ENCODE data around the gene SLC39A12.

Gene SLC39A12

GRCh38 chr10:17907641-17908040 is 44.1 kb upstream of the SLC39A12 start:
- TF ChIP-seq TEAD4 (IDR thresholded peaks at IDR 0.05) (no peak), NFIC (IDR thresholded peaks at IDR 0.05) (no peak), EGR1 (IDR thresholded peaks at IDR 0.05) (no peak)

DNA sequence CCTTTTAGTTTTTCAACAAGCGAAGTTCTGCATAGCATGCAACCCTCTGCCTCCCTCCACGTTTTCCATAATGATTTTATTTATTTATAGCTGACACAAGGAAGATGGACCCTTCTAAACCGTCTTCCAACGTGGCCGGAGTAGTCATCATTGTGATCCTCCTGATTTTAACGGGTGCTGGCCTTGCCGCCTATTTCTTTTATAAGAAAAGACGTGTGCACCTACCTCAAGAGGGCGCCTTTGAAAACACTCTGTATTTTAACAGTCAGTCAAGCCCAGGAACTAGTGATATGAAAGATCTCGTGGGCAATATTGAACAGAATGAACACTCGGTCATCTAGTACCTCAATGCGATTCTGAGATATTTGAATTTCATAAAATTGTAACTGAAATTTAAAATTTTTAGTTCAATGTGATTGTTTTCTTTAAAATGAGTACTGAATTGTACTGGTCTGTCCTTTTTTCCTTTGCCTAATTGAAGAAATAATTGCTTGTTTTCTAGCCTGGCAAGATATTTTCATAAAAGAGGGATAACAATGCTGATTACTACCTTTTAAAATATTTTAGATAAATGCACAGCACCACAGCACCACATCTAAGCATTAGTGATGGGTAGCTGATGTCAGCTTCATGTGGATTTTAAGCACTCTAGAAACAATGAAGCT is 41.5 kb upstream of the SLC39A12 start:
- TF ChIP-seq RAD21 (IDR thresholded peaks at IDR 0.05; ENCODE audit: low read depth): peak; percentile 36
- no peak for TF ChIP-seq TAF1 (IDR thresholded peaks at IDR 0.05; ENCODE audit: low read depth)

- TF ChIP-seq, protein P1, sequence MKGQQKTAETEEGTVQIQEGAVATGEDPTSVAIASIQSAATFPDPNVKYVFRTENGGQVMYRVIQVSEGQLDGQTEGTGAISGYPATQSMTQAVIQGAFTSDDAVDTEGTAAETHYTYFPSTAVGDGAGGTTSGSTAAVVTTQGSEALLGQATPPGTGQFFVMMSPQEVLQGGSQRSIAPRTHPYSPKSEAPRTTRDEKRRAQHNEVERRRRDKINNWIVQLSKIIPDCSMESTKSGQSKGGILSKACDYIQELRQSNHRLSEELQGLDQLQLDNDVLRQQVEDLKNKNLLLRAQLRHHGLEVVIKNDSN (IDR thresholded peaks at IDR 0.05): no peak
- TF ChIP-seq ZBTB7A (IDR thresholded peaks at IDR 0.05; ENCODE audit: low read depth) (no peak), CEBPB (IDR thresholded peaks at IDR 0.05) (no peak), EP300 (IDR thresholded peaks at IDR 0.05; ENCODE audit: borderline replicate concordance) (no peak), REST (IDR thresholded peaks at IDR 0.05; ENCODE audit: low read depth) (no peak), TEAD4 (IDR thresholded peaks at IDR 0.05) (no peak), TCF12 (IDR thresholded peaks at IDR 0.05; ENCODE audit: low read depth) (no peak), FOXM1 (IDR thresholded peaks at IDR 0.05; ENCODE audit: borderline replicate concordance, low read depth) (no peak), YY1 (IDR thresholded peaks at IDR 0.05; ENCODE audit: low read depth) (no peak), TAF1 (IDR thresholded peaks at IDR 0.05; ENCODE audit: low read depth) (no peak), RAD21 (IDR thresholded peaks at IDR 0.05; ENCODE audit: low read depth) (no peak), EGR1 (IDR thresholded peaks at IDR 0.05) (no peak), NFIC (IDR thresholded peaks at IDR 0.05) (no peak)
- TF ChIP-seq, protein P2, sequence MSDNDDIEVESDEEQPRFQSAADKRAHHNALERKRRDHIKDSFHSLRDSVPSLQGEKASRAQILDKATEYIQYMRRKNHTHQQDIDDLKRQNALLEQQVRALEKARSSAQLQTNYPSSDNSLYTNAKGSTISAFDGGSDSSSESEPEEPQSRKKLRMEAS (IDR thresholded peaks at IDR 0.05): no peak
Observed at GRCh38 chr10:17912754-17913153, 39.0 kb upstream of the SLC39A12 start.

GRCh38 chr10:17913604-17914003 is 38.1 kb upstream of the SLC39A12 start:
- TF ChIP-seq, protein P1 (IDR thresholded peaks at IDR 0.05): no peak
- TF ChIP-seq TCF12 (IDR thresholded peaks at IDR 0.05; ENCODE audit: low read depth) (no peak), TAF1 (IDR thresholded peaks at IDR 0.05; ENCODE audit: low read depth) (no peak), EP300 (IDR thresholded peaks at IDR 0.05; ENCODE audit: borderline replicate concordance) (no peak), RAD21 (IDR thresholded peaks at IDR 0.05; ENCODE audit: low read depth) (no peak), CREB1 (IDR thresholded peaks at IDR 0.05; ENCODE audit: low read depth) (no peak), YY1 (IDR thresholded peaks at IDR 0.05; ENCODE audit: low read depth) (no peak), EGR1 (IDR thresholded peaks at IDR 0.05) (no peak), CEBPB (IDR thresholded peaks at IDR 0.05) (no peak), TEAD4 (IDR thresholded peaks at IDR 0.05) (no peak), ZBTB7A (IDR thresholded peaks at IDR 0.05; ENCODE audit: low read depth) (no peak), REST (IDR thresholded peaks at IDR 0.05; ENCODE audit: low read depth) (no peak), FOXM1 (IDR thresholded peaks at IDR 0.05; ENCODE audit: borderline replicate concordance, low read depth) (no peak), NFIC (IDR thresholded peaks at IDR 0.05) (no peak)
- TF ChIP-seq, protein P2 (IDR thresholded peaks at IDR 0.05): no peak

- TF ChIP-seq TEAD4 (IDR thresholded peaks at IDR 0.05) (no peak), ZBTB7A (IDR thresholded peaks at IDR 0.05; ENCODE audit: low read depth) (no peak), CEBPB (IDR thresholded peaks at IDR 0.05) (no peak), RAD21 (IDR thresholded peaks at IDR 0.05; ENCODE audit: low read depth) (no peak), TCF12 (IDR thresholded peaks at IDR 0.05; ENCODE audit: low read depth) (no peak), FOXM1 (IDR thresholded peaks at IDR 0.05; ENCODE audit: borderline replicate concordance, low read depth) (no peak), EP300 (IDR thresholded peaks at IDR 0.05; ENCODE audit: borderline replicate concordance) (no peak), NFIC (IDR thresholded peaks at IDR 0.05) (no peak), TAF1 (IDR thresholded peaks at IDR 0.05; ENCODE audit: low read depth) (no peak), REST (IDR thresholded peaks at IDR 0.05; ENCODE audit: low read depth) (no peak), CREB1 (IDR thresholded peaks at IDR 0.05; ENCODE audit: low read depth) (no peak), YY1 (IDR thresholded peaks at IDR 0.05; ENCODE audit: low read depth) (no peak)
- TF ChIP-seq, protein P2 (IDR thresholded peaks at IDR 0.05): no peak
- TF ChIP-seq, protein P1 (IDR thresholded peaks at IDR 0.05): no peak
Observed at GRCh38 chr10:17914169-17915045, 37.3 kb upstream of the SLC39A12 start.
